RPMI7951 (cell line): Measurements from ENCODE around the gene ATG5. TPM values are rescaled to one million over a fixed set of nuclear protein-coding genes. Genes with fewer than 3 reads are reported as not detected.
"Not testable (repeated sequence)": the region's sequence is repeated elsewhere in the genome, so short reads cannot be mapped to it uniquely, and the experiment has no call there.

ENCODE experiments used
- DNase-seq: peaks from one replicate; pipeline ENCODE4 v3.0.0-alpha.2; 2012; ENCODE audit warnings: low read depth
- total RNA-seq: library from RNA; depleted of rRNA; stranded (reverse); fragments of >200 nt; shearing (Covaris generic); gene quantifications from 2 replicates; pipeline ENCODE4 v1.2.3, GENCODE V29; 2014

ATG5 gene
- total RNA-seq, 1 experiment from 2014 or later = 88.3 TPM

- DNase-seq = no peak
Measured at GRCh38 chr6:106156413-106156812, 169.1 kb downstream of the ATG5 start.

GRCh38 chr6:106155219-106155830, 170.2 kb downstream of the ATG5 start:
- DNase-seq = no peak

- no peak for DNase-seq
Measured at GRCh38 chr6:106154326-106154725, 171.2 kb downstream of the ATG5 start.

- DNase-seq = no peak
Measured at GRCh38 chr6:106152952-106153351, 172.6 kb downstream of the ATG5 start.

GRCh38 chr6:106152476-106152875, 173.1 kb downstream of the ATG5 start:
- DNase-seq = not testable (repeated sequence)

- no peak for DNase-seq
Measured at GRCh38 chr6:106149472-106150069, 176.0 kb downstream of the ATG5 start.

- no peak for DNase-seq
Measured at GRCh38 chr6:106147476-106147875, 178.1 kb downstream of the ATG5 start.

- DNase-seq = peak; percentile 70
Measured at GRCh38 chr6:106146852-106147351, 178.7 kb downstream of the ATG5 start.

GRCh38 chr6:106145741-106146227, 179.8 kb downstream of the ATG5 start:
- peak; percentile 34 for DNase-seq

GRCh38 chr6:106145144-106145543, 180.4 kb downstream of the ATG5 start:
- DNase-seq = no peak

GRCh38 chr6:106143665-106144064, 181.9 kb downstream of the ATG5 start:
- DNase-seq = no peak

GRCh38 chr6:106142876-106143431, 182.6 kb downstream of the ATG5 start:
- DNase-seq = no peak

- DNase-seq = no peak
Measured at GRCh38 chr6:106141441-106142237, 183.9 kb downstream of the ATG5 start.

- no peak for DNase-seq
Measured at GRCh38 chr6:106138151-106138550, 187.4 kb downstream of the ATG5 start.

- no peak for DNase-seq
Measured at GRCh38 chr6:106136845-106137244, 188.7 kb downstream of the ATG5 start.

- no peak for DNase-seq
Measured at GRCh38 chr6:106135911-106136571, 189.5 kb downstream of the ATG5 start.

- DNase-seq = peak; percentile 93
Measured at GRCh38 chr6:106134906-106135634, 190.5 kb downstream of the ATG5 start.
